K562 (cell line): Measurements from ENCODE around the gene NT5C2. TPM values are rescaled to one million over a fixed set of nuclear protein-coding genes. Genes with fewer than 3 reads are reported as not detected.

Experiments
- ARID3A ChIP-seq: IDR thresholded peaks from 2 replicates; pipeline ENCODE4 v1.6.1; 2012; ENCODE audit warnings: low read depth, low read length, improper control_type of control experiment, borderline replicate concordance
- CGGBP1 ChIP-seq: fragments of 250-450 bp; sonication (Bioruptor Pico); IDR thresholded peaks from 2 replicates; pipeline ENCODE4 v1.9.0; 2021; ENCODE audit warnings: mild to moderate bottlenecking
- CREB5 ChIP-seq: fragments of 250-450 bp; sonication (Bioruptor Pico); IDR thresholded peaks from 2 replicates; pipeline ENCODE4 v1.5.0; 2020; ENCODE audit warnings: mild to moderate bottlenecking
- FOXP1 ChIP-seq: sonication (generic); formaldehyde crosslinking; IDR thresholded peaks from 2 replicates; pipeline ENCODE4 v1.8.0; 2022; ENCODE audit warnings: mild to moderate bottlenecking, missing genetic modification reagents
- NFIX ChIP-seq: fragments of 250-450 bp; sonication (Bioruptor Pico); IDR thresholded peaks from 2 replicates; pipeline ENCODE4 v1.4.0; 2020; ENCODE audit warnings: low read depth, mild to moderate bottlenecking, moderate library complexity
- POU5F1 ChIP-seq: fragments of 150-350 bp; IDR thresholded peaks from 2 replicates; pipeline ENCODE4 v1.6.1; 2014; ENCODE audit warnings: borderline replicate concordance, low read length, low read depth, mild to moderate bottlenecking; ENCODE audit not compliant: partially characterized antibody
- RAD21 ChIP-seq, 2 experiments: fragments of 250-450 bp in 1 of 2; fragments of 450-650 bp in 1 of 2; sonication (Bioruptor Pico) in 1 of 2; formaldehyde crosslinking in 1 of 2; IDR thresholded peaks in 1 of 2; conservative IDR thresholded peaks in 1 of 2; 2 replicates each; pipeline versions ENCODE4 v1.4.0 to v1.8.0; 2020 to 2022; ENCODE audit warnings: mild to moderate bottlenecking in 2 of 2, moderate library complexity in 1 of 2
- RBM14 ChIP-seq: fragments of 200-400 bp; formaldehyde crosslinking; IDR thresholded peaks from 2 replicates; pipeline ENCODE4 v1.6.1; 2018; ENCODE audit warnings: low read depth, mild to moderate bottlenecking, low read length, moderate library complexity, borderline replicate concordance; ENCODE audit not compliant: insufficient read depth
- RERE ChIP-seq: sonication (generic); formaldehyde crosslinking; IDR thresholded peaks from 2 replicates; pipeline ENCODE4 v1.8.0; 2023; ENCODE audit warnings: missing genetic modification reagents, mild to moderate bottlenecking, borderline replicate concordance
- SAP30 ChIP-seq: fragments of 200-600 bp; sonication (generic); IDR thresholded peaks from 2 replicates; pipeline ENCODE4 v1.6.1; 2012; ENCODE audit warnings: borderline replicate concordance, low read depth, mild to moderate bottlenecking, moderate library complexity, low read length, control low read depth, inconsistent platforms; ENCODE audit not compliant: insufficient read depth, poor library complexity, severe bottlenecking
- SIRT6 ChIP-seq: IDR thresholded peaks from one replicate; pipeline ENCODE4 v1.6.1; 2012; ENCODE audit warnings: low read depth, mild to moderate bottlenecking, control low read depth, inconsistent platforms, low read length, moderate library complexity
- TEAD1 ChIP-seq, 2 experiments: fragments of 450-650 bp in 1 of 2; sonication (generic) in 1 of 2; formaldehyde crosslinking; IDR thresholded peaks; 2 replicates each; pipeline versions ENCODE4 v1.4.0 to v1.8.0; 2020 to 2022; ENCODE audit warnings: mild to moderate bottlenecking in 2 of 2, missing genetic modification reagents in 1 of 2
- ZNF143 ChIP-seq: sonication (generic); formaldehyde crosslinking; IDR thresholded peaks from 2 replicates; pipeline ENCODE4 v1.9.0; 2022; ENCODE audit warnings: mild to moderate bottlenecking, missing genetic modification reagents
- ZNF408 ChIP-seq: fragments of 250-450 bp; sonication (Bioruptor Pico); IDR thresholded peaks from 2 replicates; pipeline ENCODE4 v1.4.0; 2020; ENCODE audit warnings: low read depth, mild to moderate bottlenecking, moderate library complexity
- ZNF707 ChIP-seq: fragments of 250-450 bp; sonication (Bioruptor Pico); conservative IDR thresholded peaks from 2 replicates; pipeline ENCODE4 v1.8.0; 2022; ENCODE audit warnings: inconsistent platforms, mild to moderate bottlenecking, moderate library complexity
- polyA plus RNA-seq, 8 experiments: library from polyadenylated mRNA; depleted of rRNA in 4 of 8; stranded (reverse) in 5 of 8; unstranded in 3 of 8; fragments of >200 nt; fragmentation: Nextera tagmentation in 2 of 8; fragmentation: Illumina TruSeq in 1 of 8; extraction: Ambion mirVana in 2 of 8; extraction: Trizol in 1 of 8; gene quantifications; 2 replicates each; pipeline versions ENCODE4 v1.2.1 to v1.2.3, GENCODE V29; 2011 to 2014; ENCODE audit warnings: inconsistent platforms in 1 of 8, missing spikeins in 1 of 8
- total RNA-seq, 7 experiments: library from RNA; depleted of rRNA in 6 of 7; stranded (reverse); fragments of >200 nt in 6 of 7; fragmentation: Illumina TruSeq in 2 of 7; extraction: Trizol in 2 of 7; gene quantifications; 2 replicates each; pipeline versions ENCODE4 v1.2.1 to v1.2.3, GENCODE V29; 2011 to 2021; ENCODE audit warnings: low replicate concordance in 1 of 7

NT5C2 gene
- total and polyA plus RNA-seq, 9 of the 15 experiments (the other 6 are each of a cell fraction or from before 2014, with no cell fraction given) = 11.3 to 45.2 (median 27.7) TPM

GRCh38 chr10:103192451-103193106 lies 493 bp downstream of the NT5C2 start (continued):
- TF ChIP-seq RAD21 (CRISPR knock-in tag; conservative IDR thresholded peaks at IDR 0.05 in 1 of 2, IDR thresholded peaks at IDR 0.05 in 1 of 2) (no peak), ZNF408 (CRISPR knock-in tag) (no peak), RBM14 (no peak), ZNF707 (no peak), RERE (no peak), POU5F1 (no peak), ARID3A (no peak), FOXP1 (CRISPR knock-in tag) (no peak), SIRT6 (no peak), ZNF143 (CRISPR knock-in tag) (no peak), SAP30 (peak; percentile 21), NFIX (CRISPR knock-in tag) (no peak), CGGBP1 (CRISPR knock-in tag) (no peak), CREB5 (CRISPR knock-in tag) (no peak), TEAD1 (CRISPR knock-in tag; IDR thresholded peaks at IDR 0.05) (no peak; a peak in 1 of 4 replicates)
